OCI-LY3 (cell line): ENCODE data around the gene TCAIM.

ENCODE experiments used
- CTCF ChIP-seq: fragments of 200-600, 300-600 bp; sonication (generic); IDR thresholded peaks from 2 replicates; pipeline ENCODE4 v1.5.1; 2014; ENCODE audit warnings: antibody characterized with exemption, low read length, low read depth
- EZH2phosphoT487 ChIP-seq: fragments of 200-600 bp; shearing (Covaris generic); IDR thresholded peaks from 2 replicates; pipeline ENCODE4 v1.6.1; 2018; ENCODE audit warnings: antibody characterized with exemption, mixed run types, low read depth

- 0 out of 2 replicates have a peak, but pooled peaks have one; percentile 5 for TF ChIP-seq CTCF
- TF ChIP-seq EZH2phosphoT487 = no peak
Observed at GRCh38 chr3:44337248-44337785, 1.2 kb upstream of the TCAIM start.
